ENCODE results near the gene DCUN1D2.

DCUN1D2 gene

GRCh38 chr13:113461022-113461751 lies 29.3 kb downstream of the DCUN1D2 start:
- Histone ChIP-seq H3K9me3 (no peaks in the 10 kb centered on the region), H3K27me3 (no peaks in the 10 kb centered on the region), H3K4me3 (no peak overlapping the region), H3K36me3 (peaks cover 31 to 60% (median 56%) of the 10 kb centered on the region in 3 donors), H3K4me1 (peaks cover 0 to under 1% (median 0%) of the 10 kb centered on the region in 4 donors), H3K27ac (no peak overlapping the region)
- no peak for TF ChIP-seq CTCF (IDR thresholded peaks at IDR 0.05)
- intact Hi-C loops (cut with DNase I; ENCODE audit: low total_unique reads) = no loop called here
- DNase-seq = no peak

- Histone ChIP-seq H3K9me3 (no peaks in the 10 kb centered on the region), H3K27me3 (no peaks in the 10 kb centered on the region), H3K4me3 (no peak overlapping the region), H3K27ac (no peak overlapping the region), H3K4me1 (no peaks in the 10 kb centered on the region), H3K36me3 (peaks cover 34 to 65% (median 61%) of the 10 kb centered on the region in 3 donors)
- DNase-seq = no peak
- TF ChIP-seq CTCF (IDR thresholded peaks at IDR 0.05) = no peak
- intact Hi-C loops (cut with DNase I; ENCODE audit: low total_unique reads) = no loop called here
Measured at GRCh38 chr13:113460599-113460998, 29.9 kb downstream of the DCUN1D2 start.

GRCh38 chr13:113460064-113460555 lies 30.4 kb downstream of the DCUN1D2 start:
- intact Hi-C loops (cut with DNase I; ENCODE audit: low total_unique reads) = no loop called here
- no peak for DNase-seq

GRCh38 chr13:113458253-113459065 lies 32.1 kb downstream of the DCUN1D2 start:
- Histone ChIP-seq H3K4me1 (no peaks in the 10 kb centered on the region), H3K27me3 (no peaks in the 10 kb centered on the region), H3K27ac (no peak overlapping the region), H3K36me3 (peaks cover 45 to 78% (median 72%) of the 10 kb centered on the region in 3 donors), H3K9me3 (no peaks in the 10 kb centered on the region), H3K4me3 (no peak overlapping the region)
- no peak for TF ChIP-seq CTCF (IDR thresholded peaks at IDR 0.05)
- DNase-seq = no peak
- intact Hi-C loops (cut with DNase I; ENCODE audit: low total_unique reads) = loop anchor here (5.0 to 10.0 kb wide), 2 partner anchors 66 to 244 kb away; no protein-coding TSS in a partner anchor

More at GRCh38 chr13:113460064-113460555, 30.4 kb downstream of the DCUN1D2 start:
- Histone ChIP-seq H3K36me3 (peaks cover 39 to 70% (median 66%) of the 10 kb centered on the region in 3 donors), H3K4me3 (no peak overlapping the region), H3K9me3 (no peaks in the 10 kb centered on the region), H3K4me1 (no peaks in the 10 kb centered on the region), H3K27me3 (no peaks in the 10 kb centered on the region), H3K27ac (no peak overlapping the region)
- no peak for TF ChIP-seq CTCF (IDR thresholded peaks at IDR 0.05)

GRCh38 chr13:113457510-113457909 lies 33.0 kb downstream of the DCUN1D2 start:
- intact Hi-C loops (cut with DNase I; ENCODE audit: low total_unique reads) = loop anchor here (5.0 to 10.0 kb wide), 2 partner anchors 65 to 243 kb away; no protein-coding TSS in a partner anchor
- no peak for DNase-seq

More at GRCh38 chr13:113457510-113457909, 33.0 kb downstream of the DCUN1D2 start:
- Histone ChIP-seq H3K4me1 (no peaks in the 10 kb centered on the region), H3K36me3 (peaks cover 45 to 86% (median 72%) of the 10 kb centered on the region in 3 donors), H3K4me3 (no peak overlapping the region), H3K9me3 (no peaks in the 10 kb centered on the region), H3K27me3 (no peaks in the 10 kb centered on the region), H3K27ac (no peak overlapping the region)
- TF ChIP-seq CTCF (IDR thresholded peaks at IDR 0.05) = no peak

All from tibial artery (tissue), 4 donors.